ENCODE measurements around the gene TMEM38B.

Gene TMEM38B

DNA sequence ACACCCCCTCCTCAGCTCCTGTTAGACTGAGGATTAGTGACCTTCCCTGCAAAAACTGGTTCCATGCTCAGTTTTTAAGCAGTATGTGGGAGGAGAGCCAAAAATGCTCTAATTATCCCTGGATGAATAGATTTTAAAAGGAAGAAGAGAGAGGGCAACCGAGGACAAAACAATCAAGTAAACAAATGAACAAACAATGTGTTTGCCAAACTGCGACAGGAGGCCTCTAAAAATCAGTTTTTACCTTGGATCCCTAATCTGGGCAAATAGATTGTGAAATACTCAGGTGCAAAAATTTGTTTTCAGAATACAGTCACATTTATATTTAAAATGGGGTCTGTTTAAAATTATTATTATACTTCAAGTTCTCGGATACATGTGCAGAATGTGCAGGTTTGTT is 23.6 kb upstream of the TMEM38B start:
- DNase-seq (ENCODE audit: low spot score), result no peak
- TF ChIP-seq, protein P1, sequence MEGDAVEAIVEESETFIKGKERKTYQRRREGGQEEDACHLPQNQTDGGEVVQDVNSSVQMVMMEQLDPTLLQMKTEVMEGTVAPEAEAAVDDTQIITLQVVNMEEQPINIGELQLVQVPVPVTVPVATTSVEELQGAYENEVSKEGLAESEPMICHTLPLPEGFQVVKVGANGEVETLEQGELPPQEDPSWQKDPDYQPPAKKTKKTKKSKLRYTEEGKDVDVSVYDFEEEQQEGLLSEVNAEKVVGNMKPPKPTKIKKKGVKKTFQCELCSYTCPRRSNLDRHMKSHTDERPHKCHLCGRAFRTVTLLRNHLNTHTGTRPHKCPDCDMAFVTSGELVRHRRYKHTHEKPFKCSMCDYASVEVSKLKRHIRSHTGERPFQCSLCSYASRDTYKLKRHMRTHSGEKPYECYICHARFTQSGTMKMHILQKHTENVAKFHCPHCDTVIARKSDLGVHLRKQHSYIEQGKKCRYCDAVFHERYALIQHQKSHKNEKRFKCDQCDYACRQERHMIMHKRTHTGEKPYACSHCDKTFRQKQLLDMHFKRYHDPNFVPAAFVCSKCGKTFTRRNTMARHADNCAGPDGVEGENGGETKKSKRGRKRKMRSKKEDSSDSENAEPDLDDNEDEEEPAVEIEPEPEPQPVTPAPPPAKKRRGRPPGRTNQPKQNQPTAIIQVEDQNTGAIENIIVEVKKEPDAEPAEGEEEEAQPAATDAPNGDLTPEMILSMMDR (IDR thresholded peaks at IDR 0.05; ENCODE audit: borderline replicate concordance, control extremely low read depth, extremely low read depth, insufficient read depth, missing control alignments), result no peak
- in situ Hi-C loops (cut with MboI; ENCODE audit: low sequenced_read_pairs, unreplicated experiment), result no loop called here

DNA sequence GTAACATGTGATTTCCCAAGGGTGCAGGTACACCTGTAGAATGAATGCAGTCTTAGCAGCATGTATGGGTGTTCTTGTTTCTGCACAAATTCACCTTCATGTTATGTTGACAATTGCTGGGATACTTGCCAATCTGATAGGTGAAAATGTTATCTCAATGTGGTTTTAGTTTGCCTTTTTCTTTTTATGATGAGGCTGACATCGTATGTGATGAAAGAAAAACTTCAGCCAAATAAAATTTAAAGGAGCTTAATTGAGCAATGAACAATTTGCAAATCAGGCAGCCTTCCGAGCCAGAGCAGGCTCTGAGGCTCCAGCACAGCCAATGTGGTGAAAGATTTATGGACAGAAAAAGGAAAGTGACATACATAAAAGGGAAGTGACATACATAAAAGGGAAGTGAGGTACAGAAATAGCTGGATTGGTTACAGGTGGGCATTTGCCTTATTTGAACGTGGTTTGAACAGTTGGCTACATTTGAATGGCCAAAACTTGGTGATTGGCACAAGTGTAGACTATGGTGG is 21.6 kb upstream of the TMEM38B start:
- TF ChIP-seq, protein P1 (IDR thresholded peaks at IDR 0.05; ENCODE audit: borderline replicate concordance, control extremely low read depth, extremely low read depth, insufficient read depth, missing control alignments), result no peak
- in situ Hi-C loops (cut with MboI; ENCODE audit: low sequenced_read_pairs, unreplicated experiment), result no loop called here
- no peak for DNase-seq (ENCODE audit: low spot score)

DNA sequence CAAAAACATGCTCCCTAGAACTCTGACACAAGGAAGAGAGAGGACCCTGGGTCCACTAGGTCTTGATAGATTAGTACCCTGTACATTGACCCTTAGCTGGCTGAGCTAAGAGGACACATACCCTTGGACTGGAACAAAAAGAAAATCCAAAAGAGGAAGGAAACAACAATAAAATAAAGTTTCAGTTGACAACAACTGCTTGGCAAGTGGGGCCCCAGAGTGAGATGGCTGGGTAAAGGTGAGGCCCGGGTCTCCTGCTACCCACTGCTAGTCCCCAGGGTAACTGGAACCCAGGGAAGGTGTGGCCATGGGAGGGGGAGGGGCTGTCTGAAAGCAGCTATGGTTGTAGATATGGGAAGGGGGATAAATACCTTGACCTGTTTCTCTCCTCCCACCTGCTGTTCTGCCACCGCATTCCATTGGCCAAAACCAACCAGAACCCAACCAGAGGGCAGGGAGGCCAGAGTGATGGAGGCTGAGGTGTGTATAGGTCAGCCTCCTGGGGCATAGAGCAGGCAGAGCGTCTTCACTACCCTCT is 20.4 kb upstream of the TMEM38B start:
- no peak for DNase-seq (ENCODE audit: low spot score)
- in situ Hi-C loops (cut with MboI; ENCODE audit: low sequenced_read_pairs, unreplicated experiment), result no loop called here
- TF ChIP-seq, protein P1 (IDR thresholded peaks at IDR 0.05; ENCODE audit: borderline replicate concordance, control extremely low read depth, extremely low read depth, insufficient read depth, missing control alignments), result no peak

DNA sequence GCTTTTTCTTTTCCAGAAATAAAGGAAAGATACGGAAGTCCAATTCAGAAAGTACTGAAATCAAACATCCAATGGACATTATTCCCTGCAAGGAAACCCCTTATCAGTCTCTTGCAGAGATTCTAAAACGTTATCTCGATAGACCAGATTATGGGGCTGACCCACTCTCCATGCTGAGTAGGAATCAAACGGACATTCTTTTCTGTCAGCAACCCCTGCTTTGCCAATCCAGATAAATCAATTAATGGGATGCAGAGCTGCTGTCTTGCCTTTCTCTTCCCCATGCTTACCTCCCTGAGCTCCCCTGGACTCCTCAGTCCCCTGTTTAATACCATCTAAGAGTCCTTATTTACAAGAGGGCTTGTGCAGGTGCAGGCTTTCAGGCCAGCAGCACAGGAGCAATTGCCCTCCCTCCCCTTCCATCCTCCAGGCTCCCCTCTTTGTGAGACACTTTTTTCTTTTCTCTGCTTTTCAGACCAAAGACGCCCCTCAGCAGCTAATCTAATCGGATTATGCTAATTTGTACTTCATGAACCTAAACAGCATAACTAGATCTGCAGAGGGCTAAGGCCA is 17.9 kb upstream of the TMEM38B start:
- no peak for DNase-seq (ENCODE audit: low spot score)
- in situ Hi-C loops (cut with MboI; ENCODE audit: low sequenced_read_pairs, unreplicated experiment), result no loop called here

DNA sequence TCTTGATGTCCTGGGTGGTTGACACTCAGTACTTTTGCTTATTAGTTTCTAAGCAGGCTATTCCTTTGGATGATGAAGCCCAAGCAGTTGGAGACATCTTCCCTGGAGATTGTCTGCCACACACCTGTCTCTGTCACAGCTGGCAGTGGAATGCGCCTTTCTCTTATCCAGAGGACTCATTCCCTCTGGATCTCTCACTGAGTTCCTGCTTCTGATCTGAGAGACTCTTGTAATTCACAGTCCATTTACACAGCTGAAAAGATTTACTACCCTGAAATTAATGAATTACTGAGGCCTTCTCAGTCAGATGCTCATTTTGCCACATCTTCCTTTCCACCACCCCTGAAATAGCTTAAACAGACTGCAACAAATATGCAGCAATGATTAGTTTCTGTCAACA is 16.2 kb upstream of the TMEM38B start:
- in situ Hi-C loops (cut with MboI; ENCODE audit: low sequenced_read_pairs, unreplicated experiment), result no loop called here
- TF ChIP-seq, protein P1 (IDR thresholded peaks at IDR 0.05; ENCODE audit: borderline replicate concordance, control extremely low read depth, extremely low read depth, insufficient read depth, missing control alignments), result no peak
- DNase-seq (ENCODE audit: low spot score), result no peak

More for the DNA sequence above, 17.9 kb upstream of the TMEM38B start:
- TF ChIP-seq, protein P1 (IDR thresholded peaks at IDR 0.05; ENCODE audit: borderline replicate concordance, control extremely low read depth, extremely low read depth, insufficient read depth, missing control alignments), result no peak

DNA sequence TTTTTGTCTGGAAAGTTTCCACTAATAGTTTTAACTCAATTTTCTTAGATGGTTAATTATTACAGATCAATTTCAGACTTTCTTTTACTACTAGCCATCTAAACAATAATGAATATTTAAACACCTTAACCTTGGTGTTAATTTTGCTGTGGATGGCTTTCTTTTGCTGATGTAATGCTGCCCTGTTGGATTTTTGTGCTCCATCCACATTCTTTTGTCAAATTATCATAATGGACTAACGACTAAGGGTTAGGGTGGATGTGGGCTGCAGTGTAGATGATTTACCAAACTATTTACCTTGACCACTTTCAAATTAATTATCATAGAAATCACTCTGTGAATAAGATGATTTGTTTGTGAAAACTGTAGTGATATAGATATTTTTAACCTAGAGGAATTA is 15.6 kb upstream of the TMEM38B start:
- in situ Hi-C loops (cut with MboI; ENCODE audit: low sequenced_read_pairs, unreplicated experiment), result no loop called here

More for the DNA sequence above, 15.6 kb upstream of the TMEM38B start:
- DNase-seq (ENCODE audit: low spot score), result no peak
- TF ChIP-seq, protein P1 (IDR thresholded peaks at IDR 0.05; ENCODE audit: borderline replicate concordance, control extremely low read depth, extremely low read depth, insufficient read depth, missing control alignments), result no peak

Measured in GM13976 (cell line).